Gastrocnemius medialis (tissue), 4 donors: ENCODE measurements around the gene NFATC3.

Source experiments
- CTCF ChIP-seq, 5 experiments: fragments of 450-650 bp in 3 of 5; fragments of 200-600 bp in 2 of 5; sonication (generic) in 2 of 5; IDR thresholded peaks in 4 of 5; conservative IDR thresholded peaks in 1 of 5; 1 replicate in 4 of 5; 2 replicates in 1 of 5; pipeline ENCODE4 v1.5.1; 2016 to 2019; ENCODE audit warnings: antibody characterized with exemption in 5 of 5, mild to moderate bottlenecking in 3 of 5, moderate library complexity in 3 of 5
- POLR2A ChIP-seq, 2 donors: fragments of 450-650 bp; IDR thresholded peaks; one replicate each; pipeline ENCODE4 v1.6.1; 2017; ENCODE audit warnings: antibody characterized with exemption in 2 of 2, mild to moderate bottlenecking in 2 of 2, moderate library complexity in 2 of 2

DNA sequence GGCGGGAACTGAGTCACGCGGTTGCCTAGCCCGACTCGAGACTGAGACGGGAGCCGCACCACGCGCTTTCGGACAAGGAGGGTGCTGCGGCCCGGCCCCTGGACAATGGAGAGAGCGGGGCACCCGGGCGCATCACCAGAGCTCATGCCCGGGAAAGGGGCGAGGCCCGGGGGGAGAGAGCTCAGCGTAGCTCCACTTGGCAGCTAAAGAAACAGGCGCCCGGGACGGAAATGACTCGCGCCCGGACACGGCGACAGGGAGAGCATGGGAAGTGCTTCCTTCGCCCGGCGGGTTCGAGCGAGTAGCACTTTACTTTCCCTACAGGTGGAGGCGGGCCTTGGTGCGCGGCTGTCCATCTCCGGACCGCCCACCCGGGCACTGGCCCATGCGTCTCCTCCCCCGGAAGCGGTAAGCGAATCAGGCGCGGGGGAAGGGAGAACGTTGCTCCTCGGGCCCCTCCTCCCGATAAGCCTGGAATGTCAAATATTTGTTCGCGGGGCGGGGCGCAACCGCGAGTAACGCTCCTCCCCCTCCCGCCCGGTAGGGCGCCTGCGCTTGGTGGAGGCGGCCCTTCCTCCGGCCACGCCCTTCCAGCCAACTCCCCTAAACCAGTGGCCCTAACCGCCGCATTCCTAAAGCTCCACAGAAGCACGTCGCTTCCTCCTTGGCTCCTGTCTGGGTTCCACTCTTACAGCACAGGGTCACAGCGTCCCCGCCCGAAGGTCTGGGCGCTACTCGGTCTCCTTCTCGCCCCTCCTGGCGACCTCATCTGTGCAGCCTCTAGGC, 152.3 kb downstream of the NFATC3 start:
- TF ChIP-seq CTCF (IDR thresholded peaks at IDR 0.05 in 4 of 5, conservative IDR thresholded peaks at IDR 0.05 in 1 of 5), result peak in 1 of 5 experiments; percentile 9
- TF ChIP-seq POLR2A (IDR thresholded peaks at IDR 0.05), result peak; percentile 59 to 76
